SK-N-SH (cell line): ENCODE measurements around the gene CD3E. TPM values are rescaled to one million over a fixed set of nuclear protein-coding genes. Genes with fewer than 3 reads are reported as not detected.

Experiments used
- CTCF ChIA-PET: fragments of 300-600, 350-600 bp; formaldehyde crosslinking; extraction: SDS; loops from one replicate; lab custom pipeline; 2021; lab: Yijun Ruan, JAX
- POLR2A ChIA-PET: fragments of 350-600 bp; sonication (Branson Sonifier 250); formaldehyde crosslinking; extraction: SDS; loops from one replicate; lab custom pipeline; 2020; ENCODE audit warnings: antibody characterized with exemption, inconsistent platforms; lab: Yijun Ruan, JAX
- DNase-seq: peaks from one replicate; pipeline ENCODE4 v3.0.0; 2012
- H2AFZ ChIP-seq: fragments of 200-600 bp; sonication (generic); 2 replicates; pipeline ENCODE4 v1.8.1; 2016; ENCODE audit warnings: antibody characterized with exemption, mild to moderate bottlenecking, low read depth
- H3F3A ChIP-seq: fragments of 200-600 bp; sonication (generic); replicated peaks from 2 replicates; pipeline ENCODE3; 2016; ENCODE audit warnings: antibody characterized with exemption, mild to moderate bottlenecking; ENCODE audit not compliant: insufficient read depth
- H3K27ac ChIP-seq, 2 experiments: fragments of 200-500 bp in 1 of 2; fragments of 200-600 bp in 1 of 2; sonication (Bioruptor generic) in 1 of 2; sonication (generic), shearing (Covaris generic) in 1 of 2; 2 replicates each; pipeline versions ENCODE4 v1.5.1 to v1.6.1; 2014 to 2016; ENCODE audit warnings: low read depth in 2 of 2, inconsistent platforms in 1 of 2, low read length in 1 of 2, mild to moderate bottlenecking in 1 of 2, mixed read lengths in 1 of 2
- H3K27me3 ChIP-seq: fragments of 200-600 bp; sonication (generic), shearing (Covaris generic); 2 replicates; pipeline ENCODE4 v1.6.1; 2016; ENCODE audit warnings: mixed run types; ENCODE audit not compliant: insufficient read depth
- H3K36me3 ChIP-seq, 2 experiments: fragments of 200-500 bp in 1 of 2; fragments of 200-600 bp in 1 of 2; sonication (Bioruptor generic) in 1 of 2; sonication (generic) in 1 of 2; replicated peaks in 1 of 2; 2 replicates each; pipeline versions ENCODE3 to v1.5.1; 2014 to 2016; ENCODE audit warnings: low read length in 1 of 2, mild to moderate bottlenecking in 1 of 2; ENCODE audit not compliant: insufficient read depth in 2 of 2, control insufficient read depth in 1 of 2
- H3K4me1 ChIP-seq, 2 experiments: fragments of 200-500 bp in 1 of 2; fragments of 200-600 bp in 1 of 2; sonication (Bioruptor generic) in 1 of 2; sonication (generic), shearing (Covaris generic) in 1 of 2; 2 replicates each; pipeline versions ENCODE4 v1.5.1 to v1.6.1; 2014 to 2016; ENCODE audit warnings: low read depth in 1 of 2, low read length in 1 of 2, mixed run types in 1 of 2; ENCODE audit not compliant: insufficient read depth in 2 of 2, control insufficient read depth in 1 of 2
- H3K4me2 ChIP-seq: fragments of 200-600 bp; sonication (generic), shearing (Covaris generic); 2 replicates; pipeline ENCODE4 v1.6.1; 2017; ENCODE audit warnings: mixed run types
- H3K4me3 ChIP-seq, 2 experiments: fragments of 200-500 bp in 1 of 2; fragments of 200-600 bp in 1 of 2; sonication (Bioruptor generic) in 1 of 2; sonication (generic), shearing (Covaris generic) in 1 of 2; 2 replicates each; pipeline versions ENCODE4 v1.5.1 to v1.8.1; 2014 to 2016; ENCODE audit warnings: low read depth in 2 of 2, inconsistent platforms in 1 of 2, low read length in 1 of 2, mild to moderate bottlenecking in 1 of 2, mixed read lengths in 1 of 2, moderate library complexity in 1 of 2
- H3K79me2 ChIP-seq: fragments of 200-600 bp; sonication (generic); 2 replicates; pipeline ENCODE4 v1.8.1; 2017; ENCODE audit warnings: mild to moderate bottlenecking; ENCODE audit not compliant: insufficient read depth
- H3K9ac ChIP-seq: fragments of 200-600 bp; sonication (generic); 2 replicates; pipeline ENCODE4 v1.6.1; 2017; ENCODE audit warnings: mixed run types
- H3K9me2 ChIP-seq: fragments of 200-600 bp; sonication (generic); 2 replicates; pipeline ENCODE4 v1.6.1; 2017; ENCODE audit warnings: mixed run types
- H3K9me3 ChIP-seq: fragments of 200-600 bp; sonication (generic); 2 replicates; pipeline ENCODE4 v1.6.1; 2017; ENCODE audit warnings: mixed run types, mild to moderate bottlenecking, moderate library complexity
- H4K20me1 ChIP-seq: fragments of 200-600 bp; sonication (generic); 2 replicates; pipeline ENCODE4 v1.6.1; 2017; ENCODE audit warnings: mild to moderate bottlenecking, mixed run types; ENCODE audit not compliant: insufficient read depth
- CHD2 ChIP-seq: fragments of 150-350 bp; IDR thresholded peaks from 2 replicates; pipeline ENCODE4 v1.6.1; 2018; ENCODE audit warnings: low read length; ENCODE audit not compliant: partially characterized antibody
- EP300 ChIP-seq, 2 experiments: IDR thresholded peaks; 2 replicates each; pipeline versions ENCODE4 v1.4.0 to v1.6.1; 2012; ENCODE audit warnings: borderline replicate concordance in 1 of 2, low read depth in 1 of 2, low read length in 1 of 2
- EZH2phosphoT487 ChIP-seq: fragments of 200-600 bp; sonication (generic); IDR thresholded peaks from 2 replicates; pipeline ENCODE4 v1.6.1; 2017; ENCODE audit warnings: low read depth, mixed run types, mild to moderate bottlenecking, antibody characterized with exemption, moderate library complexity, borderline replicate concordance
- FOSL2 ChIP-seq: IDR thresholded peaks from 2 replicates; pipeline ENCODE4 v1.4.0; 2012; ENCODE audit warnings: low read depth, mild to moderate bottlenecking, moderate library complexity, borderline replicate concordance
- FOXJ3 ChIP-seq: sonication (generic); formaldehyde crosslinking; IDR thresholded peaks from 2 replicates; pipeline ENCODE4 v1.5.1; 2020; ENCODE audit warnings: mild to moderate bottlenecking, missing genetic modification reagents
- FOXM1 ChIP-seq: IDR thresholded peaks from 2 replicates; pipeline ENCODE4 v1.4.0; 2012; ENCODE audit warnings: low read depth, mild to moderate bottlenecking
- GABPA ChIP-seq: IDR thresholded peaks from 2 replicates; pipeline ENCODE4 v1.4.0; 2012; ENCODE audit warnings: low read depth, mild to moderate bottlenecking
- GATA2 ChIP-seq: sonication (generic); formaldehyde crosslinking; IDR thresholded peaks from 2 replicates; pipeline ENCODE4 v1.5.0; 2020; ENCODE audit warnings: mild to moderate bottlenecking, missing genetic modification reagents
- JUND ChIP-seq: IDR thresholded peaks from 2 replicates; pipeline ENCODE4 v1.4.0; 2012
- MXI1 ChIP-seq: IDR thresholded peaks from 2 replicates; pipeline ENCODE4 v1.6.1; 2012; ENCODE audit warnings: mild to moderate bottlenecking, low read depth, low read length, improper control_type of control experiment
- NFIC ChIP-seq: IDR thresholded peaks from 2 replicates; pipeline ENCODE4 v1.4.0; 2012; ENCODE audit warnings: borderline replicate concordance
- NRF1 ChIP-seq: IDR thresholded peaks from 2 replicates; pipeline ENCODE4 v1.6.1; 2012; ENCODE audit warnings: low read depth, mild to moderate bottlenecking, low read length
- POLR2AphosphoS5 ChIP-seq: IDR thresholded peaks from 2 replicates; pipeline ENCODE4 v1.6.1; 2012; ENCODE audit warnings: low read depth, low read length
- RAD21 ChIP-seq: IDR thresholded peaks from 2 replicates; pipeline ENCODE4 v1.6.1; 2012; ENCODE audit warnings: mild to moderate bottlenecking, low read length
- RFX5 ChIP-seq: IDR thresholded peaks from 2 replicates; pipeline ENCODE4 v1.6.1; 2012; ENCODE audit warnings: mild to moderate bottlenecking, improper control_type of control experiment, low read length
- SIN3A ChIP-seq: IDR thresholded peaks from 2 replicates; pipeline ENCODE4 v1.6.1; 2012; ENCODE audit warnings: low read depth, mild to moderate bottlenecking, low read length, moderate library complexity, borderline replicate concordance
- TCF12 ChIP-seq: IDR thresholded peaks from 2 replicates; pipeline ENCODE4 v1.4.0; 2012
- TEAD4 ChIP-seq: IDR thresholded peaks from 2 replicates; pipeline ENCODE4 v1.4.0; 2012; ENCODE audit warnings: mild to moderate bottlenecking, borderline replicate concordance; ENCODE audit not compliant: insufficient read depth
- WGBS: methylation state at CpG from one replicate; pipeline ENCODE4 v1.1.6; 2017; ENCODE audit warnings: low lambda C conversion rate; 5-methylcytosine and 5-hydroxymethylcytosine counted together
- polyA plus RNA-seq, 3 experiments: library from polyadenylated mRNA; depleted of rRNA; stranded (reverse); fragments of >200 nt; gene quantifications; 2 replicates each; pipeline ENCODE4 v1.2.3, GENCODE V29; 2012
- TF ChIP-seq, protein P1 (sequence below): IDR thresholded peaks from 2 replicates; pipeline ENCODE4 v1.4.0; 2012; ENCODE audit warnings: low read depth, borderline replicate concordance
- TF ChIP-seq, protein P2 (sequence below): IDR thresholded peaks from 2 replicates; pipeline ENCODE4; 2012

The CD3E gene
- polyA plus RNA-seq, 1 of the 3 experiments (the other 2 are of a cell fraction): not detected

DNA sequence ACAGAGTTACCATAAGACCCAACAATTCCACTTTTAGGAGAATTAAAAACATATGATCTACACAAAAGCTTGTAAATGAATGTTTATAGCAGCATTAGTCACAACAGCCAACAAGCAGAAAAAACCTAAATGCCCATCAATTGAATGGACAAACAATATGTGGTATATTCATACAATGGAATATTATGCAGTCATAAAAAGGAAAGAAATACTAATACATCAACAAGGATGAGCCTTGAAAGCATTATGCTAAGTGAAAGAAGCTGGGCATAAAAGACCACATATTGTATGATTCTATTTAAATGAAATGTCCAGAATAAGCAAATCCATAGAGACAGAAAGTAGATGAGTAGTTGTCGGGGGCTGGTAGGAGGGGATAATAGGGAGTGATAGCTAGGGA lies 45.4 kb upstream of the CD3E start (continued):
- TF ChIP-seq, protein P1, sequence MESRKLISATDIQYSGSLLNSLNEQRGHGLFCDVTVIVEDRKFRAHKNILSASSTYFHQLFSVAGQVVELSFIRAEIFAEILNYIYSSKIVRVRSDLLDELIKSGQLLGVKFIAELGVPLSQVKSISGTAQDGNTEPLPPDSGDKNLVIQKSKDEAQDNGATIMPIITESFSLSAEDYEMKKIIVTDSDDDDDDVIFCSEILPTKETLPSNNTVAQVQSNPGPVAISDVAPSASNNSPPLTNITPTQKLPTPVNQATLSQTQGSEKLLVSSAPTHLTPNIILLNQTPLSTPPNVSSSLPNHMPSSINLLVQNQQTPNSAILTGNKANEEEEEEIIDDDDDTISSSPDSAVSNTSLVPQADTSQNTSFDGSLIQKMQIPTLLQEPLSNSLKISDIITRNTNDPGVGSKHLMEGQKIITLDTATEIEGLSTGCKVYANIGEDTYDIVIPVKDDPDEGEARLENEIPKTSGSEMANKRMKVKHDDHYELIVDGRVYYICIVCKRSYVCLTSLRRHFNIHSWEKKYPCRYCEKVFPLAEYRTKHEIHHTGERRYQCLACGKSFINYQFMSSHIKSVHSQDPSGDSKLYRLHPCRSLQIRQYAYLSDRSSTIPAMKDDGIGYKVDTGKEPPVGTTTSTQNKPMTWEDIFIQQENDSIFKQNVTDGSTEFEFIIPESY: no peak
- TF ChIP-seq POLR2AphosphoS5: no peak

DNA sequence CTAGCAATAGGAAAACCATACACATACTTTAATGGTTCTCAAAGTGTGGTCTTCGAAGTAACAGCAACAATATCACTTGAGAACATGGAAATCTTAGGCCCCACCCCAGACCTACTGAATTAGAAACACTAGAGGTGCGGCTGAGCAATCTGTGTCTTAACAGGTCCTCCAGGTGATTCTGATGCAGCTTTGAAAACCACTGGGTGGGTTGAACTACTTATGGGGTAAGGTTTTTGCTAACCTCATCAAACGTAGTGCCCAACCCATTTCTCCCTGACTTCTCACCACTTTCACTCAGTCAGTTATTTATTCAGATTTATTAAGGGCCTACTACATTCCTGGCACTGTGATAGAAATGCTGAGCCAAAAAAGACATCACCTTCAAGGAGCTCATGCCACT lies 44.2 kb upstream of the CD3E start:
- ChIA-PET POLR2A (no interaction called here), CTCF (no interaction called here)
- Histone ChIP-seq H3K4me2 (no peak overlapping the region), H3K4me3 (no peak overlapping the region), H3K9ac (no peak overlapping the region), H3F3A (no peaks in the 10 kb centered on the region), H3K4me1 (no peaks in the 10 kb centered on the region), H2AFZ (no peak overlapping the region), H3K9me2 (no peaks in the 10 kb centered on the region), H4K20me1 (no peaks in the 10 kb centered on the region), H3K36me3 (no peaks in the 10 kb centered on the region), H3K27ac (no peak overlapping the region), H3K79me2 (no peaks in the 10 kb centered on the region), H3K27me3 (peaks cover 16% of the 10 kb centered on the region; the same call in 1 of the 2 replicates), H3K9me3 (no peaks in the 10 kb centered on the region)
- DNase-seq: no peak
- TF ChIP-seq TCF12: no peak
- 9% methylated on average over 3 of the region's 3 CpGs for WGBS

DNA sequence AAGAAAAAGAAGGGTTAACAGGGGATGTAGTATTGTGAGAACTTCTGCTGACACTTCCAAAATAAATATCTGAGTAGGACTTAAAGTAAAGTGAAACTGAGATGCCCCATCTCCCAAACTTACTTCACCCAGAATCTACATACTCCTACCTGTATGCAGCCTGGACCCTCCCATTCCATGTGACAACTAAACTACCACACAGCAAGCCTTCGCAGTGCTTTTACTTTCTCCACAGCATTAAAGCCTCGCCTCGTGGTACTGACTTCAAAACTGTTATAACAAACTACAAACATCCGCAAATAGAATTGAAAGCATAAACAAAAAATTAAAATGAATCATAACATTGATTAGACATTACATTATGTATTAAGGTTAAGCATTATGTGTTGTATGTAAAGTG lies 41.4 kb upstream of the CD3E start:
- Histone ChIP-seq H3K27ac (no peak overlapping the region), H3K9me2 (no peaks in the 10 kb centered on the region), H3K9me3 (no peaks in the 10 kb centered on the region), H3K4me3 (no peak overlapping the region), H3K36me3 (no peaks in the 10 kb centered on the region), H4K20me1 (no peaks in the 10 kb centered on the region), H3K27me3 (peaks cover 28% of the 10 kb centered on the region; the same call in 1 of the 2 replicates), H3F3A (no peaks in the 10 kb centered on the region), H3K4me2 (0 out of 2 replicates have a peak overlapping the region, but pooled peaks have one; percentile 55), H2AFZ (no peak overlapping the region), H3K9ac (no peak overlapping the region), H3K4me1 (no peaks in the 10 kb centered on the region), H3K79me2 (no peaks in the 10 kb centered on the region)
- no peak for DNase-seq
- ChIA-PET CTCF (interaction anchor here (0.9 to 1.4 kb wide), 2 partner anchors 42 to 64 kb away, joined by 3 to 4 read pairs; no protein-coding TSS in a partner anchor), POLR2A (no interaction called here)
- TF ChIP-seq EP300 (IDR thresholded peaks at IDR 0.05; ENCODE audit: borderline replicate concordance in 1 of 2, low read depth in 1 of 2, low read length in 1 of 2) (no peak), GATA2 (no peak), NRF1 (no peak), JUND (no peak), FOXJ3 (CRISPR knock-in tag) (no peak), SIN3A (no peak), RFX5 (no peak), FOSL2 (no peak), RAD21 (no peak), CHD2 (no peak), MXI1 (no peak), NFIC (no peak), EZH2phosphoT487 (no peak), FOXM1 (no peak), TEAD4 (no peak), GABPA (no peak), TCF12 (no peak)
- TF ChIP-seq, protein P2, sequence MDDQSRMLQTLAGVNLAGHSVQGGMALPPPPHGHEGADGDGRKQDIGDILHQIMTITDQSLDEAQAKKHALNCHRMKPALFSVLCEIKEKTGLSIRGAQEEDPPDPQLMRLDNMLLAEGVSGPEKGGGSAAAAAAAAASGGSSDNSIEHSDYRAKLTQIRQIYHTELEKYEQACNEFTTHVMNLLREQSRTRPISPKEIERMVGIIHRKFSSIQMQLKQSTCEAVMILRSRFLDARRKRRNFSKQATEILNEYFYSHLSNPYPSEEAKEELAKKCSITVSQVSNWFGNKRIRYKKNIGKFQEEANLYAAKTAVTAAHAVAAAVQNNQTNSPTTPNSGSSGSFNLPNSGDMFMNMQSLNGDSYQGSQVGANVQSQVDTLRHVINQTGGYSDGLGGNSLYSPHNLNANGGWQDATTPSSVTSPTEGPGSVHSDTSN: no peak
- TF ChIP-seq, protein P1: no peak
- 40% methylated on average over 4 of the region's 4 CpGs for WGBS
